HL-60 (cell line): ENCODE results near the gene RDH5.

Source experiments
- CTCF ChIP-seq: IDR thresholded peaks from one replicate; pipeline ENCODE4 v1.5.1; 2011; ENCODE audit warnings: low read length, control low read depth, inconsistent platforms; ENCODE audit not compliant: insufficient read depth
- GABPA ChIP-seq: IDR thresholded peaks from 2 replicates; pipeline ENCODE4 v1.6.1; 2012; ENCODE audit warnings: low read depth
- POLR2AphosphoS5 ChIP-seq: IDR thresholded peaks from 2 replicates; pipeline ENCODE4 v1.6.1; 2012; ENCODE audit warnings: low read depth
- REST ChIP-seq: IDR thresholded peaks from 2 replicates; pipeline ENCODE4 v1.6.1; 2012; ENCODE audit warnings: low read depth; ENCODE audit not compliant: insufficient replicate concordance

- no peak for TF ChIP-seq CTCF
- TF ChIP-seq REST, result no peak
- TF ChIP-seq POLR2AphosphoS5, result no peak
- TF ChIP-seq GABPA, result no peak
These were observed 8.2 kb downstream of the RDH5 start for GRCh38 chr12:55728186-55728938.
